OCI-LY1 (cell line): Measurements from ENCODE around the gene TMPRSS13.

ENCODE experiments used
- CTCF ChIP-seq: fragments of 200-600 bp; sonication (generic), shearing (Covaris generic); IDR thresholded peaks from 2 replicates; pipeline ENCODE4 v1.5.1; 2017; ENCODE audit warnings: mild to moderate bottlenecking, antibody characterized with exemption, low read length, moderate library complexity, mixed read lengths
- EZH2 ChIP-seq: fragments of 200-600 bp; sonication (generic), shearing (Covaris generic); IDR thresholded peaks from 2 replicates; pipeline ENCODE4 v1.8.0; 2017; ENCODE audit warnings: borderline replicate concordance, mixed run types, mild to moderate bottlenecking, antibody characterized with exemption, low read length, moderate library complexity, mixed read lengths

GRCh38 chr11:117852309-117852708, 76.9 kb downstream of the TMPRSS13 start:
- TF ChIP-seq CTCF (no peak), EZH2 (no peak)
